Left lung (tissue), 10 donors: ENCODE measurements around the gene ADAMTS12. TPM values are rescaled to one million over a fixed set of nuclear protein-coding genes. Genes with fewer than 3 reads are reported as not detected.
"Not testable (repeated sequence)": the region's sequence is repeated elsewhere in the genome, so short reads cannot be mapped to it uniquely, and the experiment has no call there.

Experiments
- ATAC-seq: fragments of 200-7000 bp; cut with Tn5 transposase; one replicate; pipeline ENCODE4 v1.9.1; 2020; ENCODE audit warnings: moderate library complexity
- DNase-seq, 4 donors: peaks; one replicate each; pipeline ENCODE4 v3.0.0-alpha.2; 2013 to 2020
- H3K27ac ChIP-seq, 2 donors: fragments of 200-600 bp; sonication (generic) in 1 of 2; one replicate each; pipeline versions ENCODE4 v1.5.0 to v1.8.0; 2020 to 2021
- H3K27me3 ChIP-seq, 2 donors: fragments of 200-600 bp; sonication (generic) in 1 of 2; one replicate each; pipeline versions ENCODE4 v1.5.0 to v1.8.0; 2020 to 2021
- H3K36me3 ChIP-seq, 2 donors: fragments of 200-600 bp; sonication (generic) in 1 of 2; one replicate each; pipeline versions ENCODE4 v1.5.0 to v1.8.0; 2020 to 2021
- H3K4me1 ChIP-seq, 2 donors: fragments of 200-600 bp; one replicate each; pipeline ENCODE4 v1.8.0; 2021
- H3K4me3 ChIP-seq, 2 donors: fragments of 200-600 bp; sonication (generic) in 1 of 2; one replicate each; pipeline versions ENCODE4 v1.5.0 to v1.8.0; 2020 to 2021; ENCODE audit warnings: mild to moderate bottlenecking in 1 of 2
- H3K9me3 ChIP-seq, 2 donors: fragments of 200-600 bp; sonication (generic) in 1 of 2; one replicate each; pipeline versions ENCODE4 v1.5.0 to v1.8.0; 2020 to 2021
- CTCF ChIP-seq, 2 donors: fragments of 200-600 bp; sonication (generic) in 1 of 2; IDR thresholded peaks; one replicate each; pipeline versions ENCODE4 v1.5.0 to v1.8.0; 2021; ENCODE audit warnings: antibody characterized with exemption in 2 of 2
- intact Hi-C, 2 donors: fragments of 100-400 bp; cut with DNase I; formaldehyde crosslinking; loops; one replicate each; pipeline versions ENCODE4 v1.11.2 to v1.14.2; 2022
- polyA plus RNA-seq, 6 donors: library from polyadenylated mRNA; unstranded; fragments of 120-200 nt; gene quantifications; one replicate each; pipeline ENCODE4 v1.2.1, GENCODE V29; 2013; ENCODE audit not compliant: insufficient read length in 6 of 6
- total RNA-seq, 2 donors: library from RNA; stranded (reverse); fragmentation: NEBNext Ultra II Directional; extraction: Animal tissue kit (Norgen Biotek cat#: 25700); gene quantifications; one replicate each; pipeline ENCODE4 v1.2.1, GENCODE V29; 2021
- donor health status: DM: no; HTN: yes; CAD: no.
- donor health status: DM: no; HTN: no; CAD: no.

Gene ADAMTS12
- total and polyA plus RNA-seq, 8 donors = 11.6 to 59.1 (median 52.1) TPM

- DNase-seq (no peak), ATAC-seq (no peak)
- no peaks in the 10 kb centered on the region for H3K9me3 ChIP-seq
- H3K27ac ChIP-seq = no peak overlapping the region
- H3K4me1 ChIP-seq = no peaks in the 10 kb centered on the region
- H3K27me3 ChIP-seq = no peaks in the 10 kb centered on the region
- no peak for TF ChIP-seq CTCF (IDR thresholded peaks at IDR 0.05)
- no peaks in the 10 kb centered on the region for H3K36me3 ChIP-seq
- intact Hi-C loops = no loop called here
- no peak overlapping the region for H3K4me3 ChIP-seq
Measured at GRCh38 chr5:33557605-33558004, 334.2 kb downstream of the ADAMTS12 start.

- TF ChIP-seq CTCF (IDR thresholded peaks at IDR 0.05) = no peak
- Histone ChIP-seq H3K36me3 (no peaks in the 10 kb centered on the region), H3K9me3 (no peaks in the 10 kb centered on the region), H3K27ac (no peak overlapping the region), H3K4me1 (no peaks in the 10 kb centered on the region), H3K27me3 (no peaks in the 10 kb centered on the region), H3K4me3 (no peak overlapping the region)
- intact Hi-C loops = no loop called here
- ATAC-seq (no peak), DNase-seq (no peak)
Measured at GRCh38 chr5:33556330-33557328, 335.2 kb downstream of the ADAMTS12 start.

GRCh38 chr5:33549982-33550567 is 341.7 kb downstream of the ADAMTS12 start:
- ATAC-seq = no peak
- intact Hi-C loops = no loop called here
- DNase-seq = no peak
- Histone ChIP-seq H3K4me1 (no peaks in the 10 kb centered on the region), H3K9me3 (no peaks in the 10 kb centered on the region), H3K4me3 (no peak overlapping the region), H3K36me3 (no peaks in the 10 kb centered on the region), H3K27ac (no peak overlapping the region), H3K27me3 (no peaks in the 10 kb centered on the region)
- TF ChIP-seq CTCF (IDR thresholded peaks at IDR 0.05) = no peak

GRCh38 chr5:33539790-33540189 is 352.0 kb downstream of the ADAMTS12 start:
- intact Hi-C loops, H3K4me3 ChIP-seq, DNase-seq, H3K27ac ChIP-seq, H3K4me1 ChIP-seq, H3K36me3 ChIP-seq, ATAC-seq, H3K9me3 ChIP-seq, H3K27me3 ChIP-seq: not testable (repeated sequence)

- no peak for TF ChIP-seq CTCF (IDR thresholded peaks at IDR 0.05)
- Histone ChIP-seq H3K36me3 (no peaks in the 10 kb centered on the region), H3K27me3 (no peaks in the 10 kb centered on the region), H3K4me1 (no peaks in the 10 kb centered on the region), H3K27ac (no peak overlapping the region), H3K4me3 (no peak overlapping the region), H3K9me3 (peaks cover 0 to 5% of the 10 kb centered on the region in 2 donors)
- intact Hi-C loops = no loop called here
- no peak for DNase-seq
- ATAC-seq = no peak
Measured at GRCh38 chr5:33539212-33539611, 352.6 kb downstream of the ADAMTS12 start.
